GM23338 (cell line): ENCODE measurements around the gene STARD13.

Experiments
- CREB1 ChIP-seq: fragments of 250-450 bp; sonication (Bioruptor Pico); IDR thresholded peaks from 2 replicates; pipeline ENCODE4 v1.5.0; 2020; ENCODE audit warnings: low read depth, mild to moderate bottlenecking, moderate library complexity
- CTCF ChIP-seq, 2 experiments: fragments of 200-600 bp in 1 of 2; sonication (generic) in 1 of 2; conservative IDR thresholded peaks; 2 replicates each; pipeline versions ENCODE4 v1.5.1 to v1.6.1; 2016 to 2017; ENCODE audit warnings: antibody characterized with exemption in 2 of 2, low read depth in 2 of 2, mild to moderate bottlenecking in 2 of 2, moderate library complexity in 1 of 2
- EZH2 ChIP-seq: fragments of 200-600 bp; sonication (generic); IDR thresholded peaks from one replicate; pipeline ENCODE4 v1.8.0; 2017; ENCODE audit warnings: antibody characterized with exemption, mild to moderate bottlenecking, low read depth; ENCODE audit not compliant: unreplicated experiment
- EZH2phosphoT487 ChIP-seq: fragments of 200-600 bp; sonication (generic); IDR thresholded peaks from one replicate; pipeline ENCODE4 v1.8.1; 2018; ENCODE audit warnings: antibody characterized with exemption; ENCODE audit not compliant: unreplicated experiment
- JUNB ChIP-seq: IDR thresholded peaks from one replicate; pipeline ENCODE4 v1.6.1; 2016; ENCODE audit warnings: antibody characterized with exemption; ENCODE audit not compliant: unreplicated experiment
- NANOG ChIP-seq: IDR thresholded peaks from 2 replicates; pipeline ENCODE4 v1.6.1; 2016; ENCODE audit warnings: antibody characterized with exemption, borderline replicate concordance
- POLR2AphosphoS5 ChIP-seq: IDR thresholded peaks from 2 replicates; pipeline ENCODE4 v1.6.1; 2016; ENCODE audit warnings: antibody characterized with exemption, low read depth
- STAT1 ChIP-seq: IDR thresholded peaks from one replicate; pipeline ENCODE4 v1.6.1; 2016; ENCODE audit warnings: antibody characterized with exemption; ENCODE audit not compliant: unreplicated experiment
- ZNF114 ChIP-seq: fragments of 250-450 bp; sonication (Bioruptor Pico); IDR thresholded peaks from 2 replicates; pipeline ENCODE4 v1.5.0; 2020; ENCODE audit warnings: mild to moderate bottlenecking, moderate library complexity
- ZNF331 ChIP-seq: fragments of 250-450 bp; sonication (Bioruptor Pico); IDR thresholded peaks from 2 replicates; pipeline ENCODE4 v1.5.0; 2020; ENCODE audit warnings: low read depth, mild to moderate bottlenecking, moderate library complexity
- TF ChIP-seq, protein P1 (sequence below): IDR thresholded peaks from one replicate; pipeline ENCODE4 v1.6.1; 2018; ENCODE audit warnings: antibody characterized with exemption; ENCODE audit not compliant: unreplicated experiment
- TF ChIP-seq, protein P2 (sequence below): IDR thresholded peaks from 2 replicates; pipeline ENCODE4 v1.6.1; 2016; ENCODE audit warnings: antibody characterized with exemption

DNA sequence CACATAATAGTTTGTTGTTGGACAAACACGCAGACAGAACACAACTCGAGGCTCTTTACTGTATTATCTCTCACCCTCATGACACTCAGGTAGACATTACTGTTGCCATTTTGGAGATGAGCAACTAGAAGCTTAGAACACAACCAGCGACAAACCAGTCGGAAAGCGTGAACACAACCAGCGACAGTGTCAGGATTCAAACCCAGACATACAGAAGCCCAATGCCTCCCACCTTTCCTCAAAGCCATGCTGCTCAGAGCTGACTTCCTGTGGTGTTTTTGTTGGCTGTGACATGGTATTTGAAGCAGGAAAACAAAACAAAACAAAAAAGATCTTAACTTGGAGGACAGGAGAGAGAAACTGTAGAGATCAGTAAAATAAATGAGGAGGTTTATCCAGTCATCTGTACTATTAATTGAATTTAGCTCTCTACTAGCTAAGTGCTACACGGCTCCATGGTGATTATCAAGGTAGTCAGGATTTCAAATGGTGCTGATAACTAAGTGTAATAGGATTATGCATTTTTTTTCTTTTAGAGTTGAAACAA lies 92.1 kb downstream of the STARD13 start:
- TF ChIP-seq POLR2AphosphoS5 (no peak), CTCF (conservative IDR thresholded peaks at IDR 0.05; ENCODE audit: low read depth in 2 of 2) (no peak), CREB1 (CRISPR knock-in tag) (no peak), JUNB (no peak), EZH2 (no peak), ZNF331 (no peak), EZH2phosphoT487 (no peak), STAT1 (no peak), NANOG (no peak), ZNF114 (CRISPR knock-in tag) (no peak)
- TF ChIP-seq, protein P1, sequence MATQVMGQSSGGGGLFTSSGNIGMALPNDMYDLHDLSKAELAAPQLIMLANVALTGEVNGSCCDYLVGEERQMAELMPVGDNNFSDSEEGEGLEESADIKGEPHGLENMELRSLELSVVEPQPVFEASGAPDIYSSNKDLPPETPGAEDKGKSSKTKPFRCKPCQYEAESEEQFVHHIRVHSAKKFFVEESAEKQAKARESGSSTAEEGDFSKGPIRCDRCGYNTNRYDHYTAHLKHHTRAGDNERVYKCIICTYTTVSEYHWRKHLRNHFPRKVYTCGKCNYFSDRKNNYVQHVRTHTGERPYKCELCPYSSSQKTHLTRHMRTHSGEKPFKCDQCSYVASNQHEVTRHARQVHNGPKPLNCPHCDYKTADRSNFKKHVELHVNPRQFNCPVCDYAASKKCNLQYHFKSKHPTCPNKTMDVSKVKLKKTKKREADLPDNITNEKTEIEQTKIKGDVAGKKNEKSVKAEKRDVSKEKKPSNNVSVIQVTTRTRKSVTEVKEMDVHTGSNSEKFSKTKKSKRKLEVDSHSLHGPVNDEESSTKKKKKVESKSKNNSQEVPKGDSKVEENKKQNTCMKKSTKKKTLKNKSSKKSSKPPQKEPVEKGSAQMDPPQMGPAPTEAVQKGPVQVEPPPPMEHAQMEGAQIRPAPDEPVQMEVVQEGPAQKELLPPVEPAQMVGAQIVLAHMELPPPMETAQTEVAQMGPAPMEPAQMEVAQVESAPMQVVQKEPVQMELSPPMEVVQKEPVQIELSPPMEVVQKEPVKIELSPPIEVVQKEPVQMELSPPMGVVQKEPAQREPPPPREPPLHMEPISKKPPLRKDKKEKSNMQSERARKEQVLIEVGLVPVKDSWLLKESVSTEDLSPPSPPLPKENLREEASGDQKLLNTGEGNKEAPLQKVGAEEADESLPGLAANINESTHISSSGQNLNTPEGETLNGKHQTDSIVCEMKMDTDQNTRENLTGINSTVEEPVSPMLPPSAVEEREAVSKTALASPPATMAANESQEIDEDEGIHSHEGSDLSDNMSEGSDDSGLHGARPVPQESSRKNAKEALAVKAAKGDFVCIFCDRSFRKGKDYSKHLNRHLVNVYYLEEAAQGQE = no peak
- TF ChIP-seq, protein P2, sequence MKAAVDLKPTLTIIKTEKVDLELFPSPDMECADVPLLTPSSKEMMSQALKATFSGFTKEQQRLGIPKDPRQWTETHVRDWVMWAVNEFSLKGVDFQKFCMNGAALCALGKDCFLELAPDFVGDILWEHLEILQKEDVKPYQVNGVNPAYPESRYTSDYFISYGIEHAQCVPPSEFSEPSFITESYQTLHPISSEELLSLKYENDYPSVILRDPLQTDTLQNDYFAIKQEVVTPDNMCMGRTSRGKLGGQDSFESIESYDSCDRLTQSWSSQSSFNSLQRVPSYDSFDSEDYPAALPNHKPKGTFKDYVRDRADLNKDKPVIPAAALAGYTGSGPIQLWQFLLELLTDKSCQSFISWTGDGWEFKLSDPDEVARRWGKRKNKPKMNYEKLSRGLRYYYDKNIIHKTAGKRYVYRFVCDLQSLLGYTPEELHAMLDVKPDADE = no peak
